K562 (cell line): ENCODE results near the gene NET1. TPM values are rescaled to one million over a fixed set of nuclear protein-coding genes. Genes with fewer than 3 reads are reported as not detected.
A peak's percentile ranks its signal among the peaks of the same experiment; 100 is the strongest.

Experiments
- BCL6 ChIP-seq: fragments of 250-450 bp; sonication (Bioruptor Pico); IDR thresholded peaks from 2 replicates; pipeline ENCODE4 v1.4.0; 2020
- C11orf30 ChIP-seq: fragments of 450-650 bp; IDR thresholded peaks from 2 replicates; pipeline ENCODE4 v1.6.1; 2016; ENCODE audit warnings: low read depth, mild to moderate bottlenecking
- CBFB ChIP-seq: sonication (generic); formaldehyde crosslinking; IDR thresholded peaks from 2 replicates; pipeline ENCODE4 v1.4.0; 2020; ENCODE audit warnings: mild to moderate bottlenecking, missing genetic modification reagents
- EGR1 ChIP-seq: fragments of 450-650 bp; conservative IDR thresholded peaks from 2 replicates; pipeline ENCODE4 v1.6.1; 2017; ENCODE audit warnings: mild to moderate bottlenecking
- EP300 ChIP-seq: IDR thresholded peaks from 2 replicates; pipeline ENCODE4 v1.6.1; 2012; ENCODE audit warnings: low read length, improper control_type of control experiment
- ESRRA ChIP-seq: fragments of 450-650 bp; IDR thresholded peaks from 2 replicates; pipeline ENCODE4 v1.6.1; 2014; ENCODE audit warnings: low read depth, mild to moderate bottlenecking, moderate library complexity, borderline replicate concordance
- FOS ChIP-seq: IDR thresholded peaks from 3 replicates; pipeline ENCODE4 v1.6.1; 2011; ENCODE audit not compliant: insufficient read length; ENCODE audit errors: extremely low read depth
- KDM1A ChIP-seq, 2 experiments: fragments of 450-650 bp; IDR thresholded peaks; 2 replicates each; pipeline ENCODE4 v1.6.1; 2016; ENCODE audit warnings: mild to moderate bottlenecking in 2 of 2
- MAFG ChIP-seq: fragments of 450-650 bp; conservative IDR thresholded peaks from 2 replicates; pipeline ENCODE4 v1.6.1; 2016; ENCODE audit warnings: missing genetic modification characterization, missing compliant biosample characterization
- MAZ ChIP-seq, 2 experiments: fragments of 450-650 bp in 1 of 2; sonication (generic) in 1 of 2; formaldehyde crosslinking; IDR thresholded peaks in 1 of 2; conservative IDR thresholded peaks in 1 of 2; 2 replicates each; pipeline versions ENCODE4 v1.4.0 to v1.5.0; 2020; ENCODE audit warnings: mild to moderate bottlenecking in 1 of 2, missing genetic modification reagents in 1 of 2
- MTA1 ChIP-seq: fragments of 450-650 bp; IDR thresholded peaks from 2 replicates; pipeline ENCODE4 v1.6.1; 2017; ENCODE audit warnings: borderline replicate concordance
- PHB2 ChIP-seq: fragments of 450-650 bp; IDR thresholded peaks from 2 replicates; pipeline ENCODE4 v1.6.1; 2017; ENCODE audit warnings: low read depth
- PHF20 ChIP-seq: fragments of 450-650 bp; IDR thresholded peaks from 2 replicates; pipeline ENCODE4 v1.6.1; 2018; ENCODE audit not compliant: partially characterized antibody
- RNF219 ChIP-seq: fragments of 250-450 bp; sonication (Bioruptor Pico); IDR thresholded peaks from 2 replicates; pipeline ENCODE4 v1.5.0; 2022; ENCODE audit warnings: mild to moderate bottlenecking
- SMAD2 ChIP-seq: fragments of 150-350 bp; IDR thresholded peaks from 2 replicates; pipeline ENCODE4 v1.6.1; 2014; ENCODE audit warnings: low read depth, mild to moderate bottlenecking, low read length
- SMARCE1 ChIP-seq: fragments of 450-650 bp; IDR thresholded peaks from 2 replicates; pipeline ENCODE4 v1.7.1; 2016; ENCODE audit warnings: mild to moderate bottlenecking
- TFAM ChIP-seq: fragments of 250-450 bp; sonication (Bioruptor Pico); conservative IDR thresholded peaks from 2 replicates; pipeline ENCODE4 v1.5.0; 2021; ENCODE audit warnings: mild to moderate bottlenecking, moderate library complexity
- ZBTB17 ChIP-seq: fragments of 450-650 bp; formaldehyde crosslinking; IDR thresholded peaks from 2 replicates; pipeline ENCODE4 v1.4.0; 2020; ENCODE audit warnings: mild to moderate bottlenecking
- ZBTB34 ChIP-seq: fragments of 250-450 bp; sonication (Bioruptor Pico); IDR thresholded peaks from 2 replicates; pipeline ENCODE4 v1.8.0; 2021; ENCODE audit warnings: mild to moderate bottlenecking, moderate library complexity
- ZFP1 ChIP-seq: fragments of 450-650 bp; formaldehyde crosslinking; IDR thresholded peaks from 2 replicates; pipeline ENCODE4 v1.4.0; 2020; ENCODE audit warnings: mild to moderate bottlenecking, mixed read lengths
- ZNF408 ChIP-seq: fragments of 250-450 bp; sonication (Bioruptor Pico); IDR thresholded peaks from 2 replicates; pipeline ENCODE4 v1.4.0; 2020; ENCODE audit warnings: low read depth, mild to moderate bottlenecking, moderate library complexity
- ZNF445 ChIP-seq: fragments of 250-450 bp; sonication (Bioruptor Pico); IDR thresholded peaks from 2 replicates; pipeline ENCODE4 v1.4.0; 2020; ENCODE audit warnings: low read depth, mild to moderate bottlenecking, moderate library complexity
- ZNF639 ChIP-seq, 2 experiments: fragments of 200-800 bp in 1 of 2; sonication (Bioruptor generic) in 1 of 2; sonication (generic) in 1 of 2; formaldehyde crosslinking in 1 of 2; IDR thresholded peaks in 1 of 2; conservative IDR thresholded peaks in 1 of 2; 2 replicates each; pipeline versions ENCODE4 v1.5.0 to v1.6.1; 2016 to 2020; ENCODE audit warnings: missing compliant biosample characterization in 1 of 2, missing genetic modification characterization in 1 of 2, missing genetic modification reagents in 1 of 2
- polyA plus RNA-seq, 8 experiments: library from polyadenylated mRNA; depleted of rRNA in 4 of 8; stranded (reverse) in 5 of 8; unstranded in 3 of 8; fragments of >200 nt; fragmentation: Nextera tagmentation in 2 of 8; fragmentation: Illumina TruSeq in 1 of 8; extraction: Ambion mirVana in 2 of 8; extraction: Trizol in 1 of 8; gene quantifications; 2 replicates each; pipeline versions ENCODE4 v1.2.1 to v1.2.3, GENCODE V29; 2011 to 2014; ENCODE audit warnings: inconsistent platforms in 1 of 8, missing spikeins in 1 of 8
- total RNA-seq, 7 experiments: library from RNA; depleted of rRNA in 6 of 7; stranded (reverse); fragments of >200 nt in 6 of 7; fragmentation: Illumina TruSeq in 2 of 7; extraction: Trizol in 2 of 7; gene quantifications; 2 replicates each; pipeline versions ENCODE4 v1.2.1 to v1.2.3, GENCODE V29; 2011 to 2021; ENCODE audit warnings: low replicate concordance in 1 of 7

The NET1 gene
- total and polyA plus RNA-seq, 9 of the 15 experiments (the other 6 are each of a cell fraction or from before 2014, with no cell fraction given), result 47.4 to 258 (median 106) TPM

- TF ChIP-seq FOS (no peak), ZBTB17 (CRISPR knock-in tag) (0 out of 2 replicates have a peak, but pooled peaks have one; percentile 42), TFAM (CRISPR knock-in tag) (no peak), KDM1A (IDR thresholded peaks at IDR 0.05) (no peak), EP300 (no peak), MTA1 (peak; percentile 42; the same call in 1 of the 2 replicates), ZBTB34 (CRISPR knock-in tag) (no peak), ZNF639 (CRISPR knock-in tag; conservative IDR thresholded peaks at IDR 0.05 in 1 of 2, IDR thresholded peaks at IDR 0.05 in 1 of 2) (no peak), C11orf30 (no peak), CBFB (CRISPR knock-in tag) (no peak), BCL6 (no peak), PHB2 (peak; percentile 21; the same call in 1 of the 2 replicates), EGR1 (no peak), SMAD2 (no peak), RNF219 (CRISPR knock-in tag) (no peak), ZNF445 (CRISPR knock-in tag) (no peak), ESRRA (no peak), ZNF408 (CRISPR knock-in tag) (no peak), MAFG (no peak), SMARCE1 (no peak), PHF20 (no peak), ZFP1 (CRISPR knock-in tag) (no peak), MAZ (CRISPR knock-in tag; conservative IDR thresholded peaks at IDR 0.05 in 1 of 2, IDR thresholded peaks at IDR 0.05 in 1 of 2) (peak in 1 of 2 experiments; percentile 26; a peak in 1 of 4 replicates)
These were observed 74.5 kb downstream of the NET1 start (continued) for GRCh38 chr10:5486853-5487235.
